ENCODE data around the gene RUBCN.
A peak's percentile ranks its signal among the peaks of the same experiment; 100 is the strongest.
"Not testable (repeated sequence)": the region's sequence is repeated elsewhere in the genome, so short reads cannot be mapped to it uniquely, and the experiment has no call there.

The RUBCN gene

GRCh38 chr3:197733042-197733441 is 3.7 kb downstream of the RUBCN start:
- DNase-seq, result no peak

- not testable (repeated sequence) for DNase-seq
Measured at GRCh38 chr3:197731483-197731882, 5.2 kb downstream of the RUBCN start.

- not testable (repeated sequence) for DNase-seq
Measured at GRCh38 chr3:197730770-197731169, 5.9 kb downstream of the RUBCN start.

GRCh38 chr3:197730200-197730599 is 6.5 kb downstream of the RUBCN start:
- DNase-seq, result no peak

DNA sequence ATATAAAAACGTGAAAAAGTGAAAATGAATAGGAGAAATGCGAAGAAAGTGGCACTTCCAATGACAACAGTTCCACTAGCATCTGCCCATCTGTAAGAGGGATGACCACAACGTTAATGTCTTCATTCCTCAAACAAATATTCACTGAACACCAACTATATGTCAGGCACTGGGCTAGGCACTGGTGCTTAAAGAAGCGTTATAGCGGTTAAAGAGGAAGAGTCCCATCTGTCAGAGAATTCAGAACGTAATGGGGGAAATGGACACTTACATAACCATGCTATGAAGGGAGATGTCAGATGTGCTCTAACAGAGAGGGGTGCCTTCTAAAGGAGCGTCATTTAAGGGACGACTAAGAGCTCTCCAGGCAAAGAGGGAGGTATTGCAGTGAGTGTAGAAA is 8.2 kb downstream of the RUBCN start:
- DNase-seq, result no peak

DNA sequence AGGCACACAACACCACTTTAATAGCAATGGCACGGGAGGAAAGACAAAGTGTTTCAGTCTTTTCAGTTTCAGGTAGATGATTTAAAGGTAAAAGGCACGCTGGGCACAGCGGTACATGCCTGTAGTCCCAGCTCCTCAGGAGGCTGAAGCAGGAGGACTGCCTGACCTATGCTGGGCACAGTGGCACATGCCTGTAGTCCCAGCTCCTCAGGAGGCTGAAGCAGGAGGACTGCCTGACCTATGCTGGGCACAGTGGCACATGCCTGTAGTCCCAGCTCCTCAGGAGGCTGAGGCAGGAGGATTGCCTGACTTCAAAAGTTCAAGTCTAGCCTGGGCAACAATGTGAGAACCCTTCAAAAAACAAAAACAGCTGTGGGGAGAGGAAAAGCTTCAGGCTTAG is 8.8 kb downstream of the RUBCN start:
- not testable (repeated sequence) for DNase-seq

DNA sequence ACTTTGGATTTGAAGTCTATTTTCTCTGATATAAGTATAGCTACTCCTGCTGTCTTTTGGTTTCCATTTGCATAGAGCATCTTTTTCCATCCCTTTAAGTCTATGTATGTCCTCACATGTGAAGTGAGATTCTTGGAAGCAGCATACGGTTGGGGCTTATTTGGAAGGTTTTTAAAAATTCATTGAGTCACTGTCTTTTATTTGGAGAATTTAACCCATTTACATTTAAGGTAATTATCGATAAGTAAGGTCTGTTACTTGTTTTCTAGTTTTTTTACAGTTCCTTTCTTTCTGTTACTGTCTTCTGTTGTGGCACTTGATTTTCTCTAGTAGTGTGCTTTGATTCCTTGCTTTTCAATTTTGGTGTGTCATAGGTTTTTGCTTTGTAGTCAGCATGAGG is 14.0 kb downstream of the RUBCN start:
- no peak for DNase-seq

DNA sequence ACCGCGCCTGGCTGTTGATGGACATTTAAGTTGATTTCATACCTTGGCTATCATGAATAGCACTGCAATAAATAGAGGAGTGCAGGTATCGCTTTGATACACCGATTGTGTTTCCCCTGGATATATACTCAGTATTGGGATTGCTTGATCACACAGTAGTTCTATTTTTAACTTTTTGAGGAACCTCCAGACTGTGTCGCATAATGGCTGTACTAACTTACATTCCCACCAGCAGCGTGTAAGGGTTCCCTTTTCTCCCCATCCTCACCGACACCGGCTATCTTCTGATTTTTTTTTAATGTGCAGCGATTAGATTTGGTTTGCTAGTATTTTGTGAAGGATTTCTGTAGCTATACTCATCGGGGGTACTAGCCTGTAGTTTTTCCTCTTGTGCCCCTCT is 16.0 kb downstream of the RUBCN start:
- no peak for DNase-seq

- no peak for DNase-seq
Measured at GRCh38 chr3:197718891-197719290, 17.8 kb downstream of the RUBCN start.

DNA sequence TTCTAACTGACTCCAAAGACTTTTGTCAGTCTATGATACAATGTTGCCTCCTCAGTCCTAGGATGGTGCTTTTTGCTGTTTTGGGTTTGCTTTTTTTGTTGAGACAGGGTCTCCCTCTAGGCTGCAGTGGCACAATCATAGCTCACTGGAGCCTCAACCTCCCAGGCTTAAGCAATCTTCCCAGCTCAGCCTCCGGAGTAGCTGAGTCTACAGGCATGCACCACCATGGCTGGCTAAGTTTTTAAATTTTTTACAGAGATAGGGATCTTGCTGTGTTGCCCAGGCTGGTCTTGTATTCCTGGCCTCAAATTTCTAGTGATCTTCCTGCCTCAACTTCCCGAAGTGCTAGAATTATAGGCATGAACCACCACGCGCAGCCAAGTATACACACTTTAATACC is 22.5 kb downstream of the RUBCN start:
- no peak for DNase-seq

GRCh38 chr3:197713477-197713822 is 23.3 kb downstream of the RUBCN start:
- no peak for DNase-seq

GRCh38 chr3:197711973-197712707 is 24.6 kb downstream of the RUBCN start:
- peak; percentile 92 for DNase-seq

DNA sequence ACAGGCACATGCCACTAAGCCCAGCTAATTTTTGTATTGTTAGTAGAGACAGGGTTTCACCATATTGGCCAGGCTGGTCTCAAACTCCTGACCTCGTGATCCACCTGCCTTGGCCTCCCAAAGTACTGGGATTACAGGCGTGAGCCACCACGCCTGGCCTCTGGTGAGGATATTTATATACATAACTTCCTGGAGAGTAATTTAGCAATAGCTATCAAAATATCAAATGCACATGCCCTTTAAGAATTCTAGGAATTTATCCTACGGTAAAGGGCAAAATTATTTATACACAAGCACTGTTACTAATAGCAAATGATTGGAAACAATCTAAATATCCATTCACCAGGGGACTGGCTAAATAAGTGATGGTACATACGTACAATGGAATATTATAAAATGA is 25.7 kb downstream of the RUBCN start:
- not testable (repeated sequence) for DNase-seq

DNA sequence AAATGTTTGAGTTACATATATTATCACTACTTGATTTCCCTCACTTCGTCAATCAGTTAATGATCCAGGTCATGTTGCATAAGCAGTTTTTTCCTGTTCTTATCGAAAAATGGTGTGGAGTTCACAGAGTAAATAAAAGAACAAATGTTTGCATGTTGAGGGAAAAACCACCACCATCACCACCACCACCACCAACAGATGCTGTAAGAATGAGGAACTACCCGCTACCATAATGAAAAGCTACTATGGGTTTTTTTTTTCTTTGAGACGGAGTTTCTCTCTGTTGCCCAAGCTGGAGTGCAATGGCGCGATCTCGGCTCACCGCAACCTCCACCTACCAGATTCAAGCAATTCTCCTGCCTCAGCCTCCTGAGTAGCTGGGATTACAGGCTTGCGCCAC is 27.6 kb downstream of the RUBCN start:
- DNase-seq, result no peak

DNA sequence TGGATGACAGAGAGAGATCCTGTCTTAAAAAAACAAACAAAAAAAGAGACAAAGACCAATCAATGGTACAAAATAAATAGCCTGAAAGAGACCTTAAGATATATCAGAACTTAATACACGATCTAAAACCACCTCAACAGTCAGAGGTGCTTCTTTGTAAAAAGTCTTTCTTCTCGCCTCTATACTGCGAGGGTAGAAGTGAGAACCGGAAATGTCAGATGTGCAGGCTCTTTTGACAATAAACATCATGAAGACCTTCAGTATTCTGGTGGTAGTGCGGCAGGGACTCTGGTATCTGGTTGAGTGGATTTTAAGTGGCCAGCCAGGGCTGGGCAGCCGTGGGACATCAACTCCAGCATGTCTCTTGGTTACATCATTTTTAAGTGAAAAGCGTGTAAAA is 30.0 kb downstream of the RUBCN start:
- DNase-seq, result no peak

GRCh38 chr3:197701841-197702240 is 34.9 kb downstream of the RUBCN start:
- no peak for DNase-seq

DNA sequence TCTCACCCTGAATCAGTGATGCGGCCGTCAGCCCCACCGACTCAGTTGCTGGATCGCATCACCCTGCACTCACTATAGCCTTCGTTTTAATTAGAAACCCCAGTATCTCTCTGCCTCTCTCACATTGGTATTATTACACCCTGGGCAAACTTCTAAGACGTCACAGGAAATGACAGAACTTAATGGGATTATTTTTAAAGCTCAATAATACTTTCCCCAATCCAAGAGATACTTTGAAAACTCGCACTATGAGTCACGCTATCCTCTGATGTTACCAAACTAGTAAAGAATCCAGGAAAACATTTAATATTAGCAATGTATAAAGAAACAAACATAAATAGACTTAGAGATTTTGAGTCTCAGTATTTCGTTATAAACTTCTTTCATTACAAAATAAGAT is 36.6 kb downstream of the RUBCN start:
- DNase-seq, result no peak

- DNase-seq, result no peak
Measured at GRCh38 chr3:197697355-197697754, 39.3 kb downstream of the RUBCN start.

- DNase-seq, result no peak
Measured at GRCh38 chr3:197694251-197694650, 42.5 kb downstream of the RUBCN start.

- DNase-seq, result no peak
Measured at GRCh38 chr3:197692641-197693040, 44.1 kb downstream of the RUBCN start.

DNA sequence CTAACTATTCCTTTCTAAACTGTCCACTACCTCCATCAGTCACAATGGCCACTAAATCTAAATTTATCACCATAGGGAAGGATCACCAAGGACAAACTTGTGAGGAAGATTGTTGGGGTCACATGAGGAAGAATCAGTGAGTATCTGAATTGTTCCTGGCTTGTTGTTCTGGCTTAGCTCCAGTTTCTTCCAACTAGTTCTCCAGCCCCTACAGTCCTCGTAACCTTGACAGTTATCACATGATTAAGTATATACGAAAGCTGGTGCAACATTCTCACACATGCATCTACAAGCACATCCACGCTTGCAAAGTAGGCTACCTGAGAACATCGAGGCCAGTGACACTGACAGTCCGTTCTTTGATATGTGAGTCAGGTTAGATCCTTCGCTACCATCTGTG is 46.0 kb downstream of the RUBCN start:
- no peak for DNase-seq

GRCh38 chr3:197687570-197687969 is 49.1 kb downstream of the RUBCN start:
- DNase-seq, result no peak

DNA sequence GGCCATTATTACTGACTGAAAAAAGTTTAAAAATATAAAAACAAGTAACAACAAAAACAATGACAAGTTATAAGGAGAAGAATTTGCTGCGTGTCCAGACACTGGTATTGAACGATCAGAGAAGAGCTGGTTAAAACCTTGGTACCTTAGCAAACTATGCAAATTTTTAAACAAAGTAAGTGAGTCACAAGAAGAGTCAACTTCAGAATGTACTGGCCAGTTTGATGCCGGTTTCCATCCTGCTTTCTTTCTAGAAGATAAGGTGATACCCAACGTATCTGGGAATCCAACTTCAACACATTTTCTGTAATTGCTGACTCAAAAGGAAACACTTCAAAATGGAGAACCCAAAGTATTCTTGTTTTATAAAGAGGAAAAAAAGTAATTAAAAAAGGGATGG is 49.8 kb downstream of the RUBCN start:
- peak; percentile 9 for DNase-seq

DNA sequence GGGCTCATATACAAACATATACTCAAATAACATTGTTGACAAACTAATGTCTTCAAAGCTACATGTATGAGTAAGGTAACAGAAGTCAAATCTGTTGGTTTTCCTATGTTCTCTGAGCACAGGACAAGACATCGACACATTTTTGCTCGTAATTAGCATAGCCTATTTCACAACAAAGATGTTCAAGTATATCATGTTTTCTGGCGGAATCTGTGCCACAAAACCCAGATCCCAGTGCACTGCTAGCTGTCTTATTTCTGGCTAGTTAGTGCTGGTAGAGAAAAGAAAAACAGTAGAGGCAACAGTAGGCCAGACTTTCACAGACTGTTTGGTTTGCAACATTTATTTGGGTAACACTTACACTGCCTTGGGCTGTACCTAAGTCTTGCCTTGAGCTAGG is 51.2 kb downstream of the RUBCN start:
- DNase-seq, result no peak

DNA sequence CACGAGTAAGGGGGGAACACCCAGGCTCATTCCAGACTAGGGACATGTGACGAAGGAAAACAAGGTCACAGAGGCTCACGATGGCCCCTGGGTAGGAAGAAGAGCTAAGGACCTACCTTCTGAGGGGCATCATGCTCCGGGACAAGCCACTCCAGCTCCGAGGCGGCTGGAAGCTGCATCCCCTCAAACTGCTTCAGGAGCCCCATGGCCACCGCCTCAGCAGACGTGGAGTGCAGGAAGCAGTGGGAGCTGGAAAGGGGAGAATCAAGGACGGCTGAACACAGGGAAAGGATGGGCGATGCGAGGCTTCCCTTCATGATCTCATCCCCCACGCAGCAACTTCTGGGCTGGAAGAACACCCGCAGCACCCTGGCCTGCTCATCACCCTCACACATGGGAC is 53.5 kb downstream of the RUBCN start:
- DNase-seq, result no peak

- no peak for DNase-seq
Measured at GRCh38 chr3:197682713-197683112, 54.0 kb downstream of the RUBCN start.
